Brain microvascular endothelial cell (primary cell): ENCODE results near the gene LDHD.

ENCODE experiments used
- DNase-seq: peaks from one replicate; pipeline ENCODE4 v3.0.0-alpha.2; 2020
- H3K27ac ChIP-seq: fragments of 250-450 bp; sonication (Bioruptor Pico); 2 replicates; pipeline ENCODE4 v1.5.1; 2020; ENCODE audit warnings: mild to moderate bottlenecking, moderate library complexity
- H3K27me3 ChIP-seq: fragments of 250-450 bp; sonication (Bioruptor Pico); replicated peaks from 2 replicates; pipeline ENCODE4 v1.5.1; 2020; ENCODE audit warnings: mild to moderate bottlenecking
- H3K36me3 ChIP-seq: fragments of 250-450 bp; sonication (Bioruptor Pico); replicated peaks from 2 replicates; pipeline ENCODE4 v1.5.1; 2020; ENCODE audit warnings: mild to moderate bottlenecking
- H3K4me3 ChIP-seq: 2 replicates; pipeline ENCODE4 v1.5.1; 2011; ENCODE audit warnings: low read depth, mild to moderate bottlenecking, control low read depth, low read length, moderate library complexity
- CTCF ChIP-seq: IDR thresholded peaks from 2 replicates; pipeline ENCODE4 v1.5.1; 2011; ENCODE audit warnings: low read depth, mild to moderate bottlenecking, moderate library complexity, low read length, control low read depth, inconsistent platforms; ENCODE audit errors: missing control alignments
- in situ Hi-C: cut with HindIII; loops from 2 replicates; pipeline ENCODE4 v1.10.0; 2017; ENCODE audit warnings: low sequenced_read_pairs, low pct_ligation_motif_present

The LDHD gene

DNA sequence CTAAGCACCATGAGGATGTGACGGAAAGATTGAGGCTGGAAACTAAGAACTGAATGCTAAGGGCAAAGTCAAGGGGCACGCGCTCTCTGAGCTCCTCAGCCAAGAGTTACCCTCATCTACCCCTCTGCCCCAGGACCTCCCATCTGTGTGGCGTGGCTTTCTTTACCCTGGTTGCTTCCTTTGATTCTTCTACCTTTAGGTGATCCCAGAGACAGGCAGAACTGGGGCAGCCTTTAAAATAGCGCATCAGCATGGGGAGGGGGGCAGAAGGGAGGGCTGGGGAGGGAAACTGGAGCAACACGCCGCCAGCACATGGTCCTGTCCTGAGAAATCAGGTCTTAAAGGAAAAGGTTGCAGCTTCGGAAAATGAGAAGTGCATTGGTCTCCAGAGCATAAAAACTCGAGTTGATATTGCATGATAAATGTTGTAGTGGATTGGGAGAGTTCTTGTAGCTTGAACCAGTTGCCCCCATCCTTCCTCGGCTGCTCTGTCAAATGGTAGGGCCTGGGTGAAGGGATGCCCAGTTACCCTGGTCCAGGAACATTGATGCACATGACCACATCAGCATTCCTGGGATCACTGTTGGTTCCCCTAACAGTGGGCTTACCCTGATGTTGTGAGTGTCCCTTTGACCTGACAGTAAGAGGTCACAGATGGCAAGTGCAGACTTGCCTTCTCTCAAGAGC is 29.7 kb downstream of the LDHD start:
- no peaks in the 10 kb centered on the region for H3K27me3 ChIP-seq
- peaks cover 3% of the 10 kb centered on the region for H3K36me3 ChIP-seq
- no peak overlapping the region for H3K4me3 ChIP-seq
- in situ Hi-C loops = no loop called here
- DNase-seq = no peak
- H3K27ac ChIP-seq = no peak overlapping the region
- TF ChIP-seq CTCF = no peak

DNA sequence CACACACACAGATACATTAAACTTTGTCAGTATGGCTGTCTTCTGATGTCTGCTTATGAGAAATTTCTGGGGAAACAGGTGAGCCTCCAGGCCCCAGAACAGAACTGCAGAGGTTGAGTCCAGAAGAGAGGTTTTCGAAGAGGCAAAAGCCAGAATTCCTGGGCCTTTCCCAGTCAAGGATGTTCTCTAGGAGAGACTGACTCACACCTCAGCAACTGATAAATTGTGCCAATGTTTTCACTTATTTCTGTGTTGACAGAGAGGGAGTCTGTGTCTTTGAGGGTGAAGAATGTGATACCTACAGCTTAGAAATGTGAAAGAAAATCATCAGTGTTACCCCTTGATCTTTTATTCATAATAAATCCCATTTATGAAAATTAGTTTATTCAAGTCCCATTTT is 30.3 kb downstream of the LDHD start:
- TF ChIP-seq CTCF = no peak
- Histone ChIP-seq H3K27ac (no peak overlapping the region), H3K27me3 (no peaks in the 10 kb centered on the region), H3K36me3 (peaks cover 3% of the 10 kb centered on the region), H3K4me3 (no peak overlapping the region)
- in situ Hi-C loops = no loop called here
- DNase-seq = no peak

DNA sequence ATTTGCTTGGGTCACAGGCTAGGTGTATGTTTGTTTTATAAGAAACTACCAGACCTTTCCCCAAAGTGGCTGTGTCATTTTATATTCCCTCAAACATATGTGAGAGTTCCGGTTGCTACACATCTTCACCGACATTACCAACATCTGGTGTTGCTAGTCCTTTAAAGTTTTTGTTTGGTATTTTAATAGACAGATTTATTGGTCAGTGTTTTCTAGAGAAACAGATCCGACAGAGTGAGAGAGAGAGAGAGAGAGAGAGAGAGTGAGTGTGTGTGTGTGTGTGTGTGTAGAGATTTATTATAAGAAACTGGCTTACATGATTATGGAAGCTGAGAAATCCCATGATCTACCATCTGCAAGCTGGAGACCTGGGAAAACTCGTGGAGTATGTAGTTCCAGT is 31.0 kb downstream of the LDHD start:
- Histone ChIP-seq H3K36me3 (peaks cover 3% of the 10 kb centered on the region), H3K4me3 (no peak overlapping the region), H3K27me3 (no peaks in the 10 kb centered on the region), H3K27ac (no peak overlapping the region)
- TF ChIP-seq CTCF = no peak
- DNase-seq = no peak
- in situ Hi-C loops = no loop called here

- Histone ChIP-seq H3K36me3 (peaks cover 3% of the 10 kb centered on the region), H3K27ac (no peak overlapping the region), H3K4me3 (no peak overlapping the region), H3K27me3 (no peaks in the 10 kb centered on the region)
- no peak for TF ChIP-seq CTCF
- in situ Hi-C loops = no loop called here
- no peak for DNase-seq
These were observed 32.8 kb downstream of the LDHD start for GRCh38 chr16:75083813-75084212.

GRCh38 chr16:75081179-75081859 is 35.3 kb downstream of the LDHD start:
- TF ChIP-seq CTCF = no peak
- peaks cover 3% of the 10 kb centered on the region for H3K36me3 ChIP-seq
- DNase-seq = no peak
- H3K27me3 ChIP-seq = no peaks in the 10 kb centered on the region
- no peak overlapping the region for H3K4me3 ChIP-seq
- no peak overlapping the region for H3K27ac ChIP-seq
- in situ Hi-C loops = no loop called here
